Heart left ventricle (tissue), 16 donors: ENCODE data around the gene PRKAG2. TPM values are rescaled to one million over a fixed set of nuclear protein-coding genes. Genes with fewer than 3 reads are reported as not detected.

Experiments
- ATAC-seq, 4 donors: fragments of 200-7000 bp; cut with Tn5 transposase; one replicate each; pipeline ENCODE4 v1.9.1; 2020 to 2022; ENCODE audit warnings: moderate library complexity in 4 of 4, mild to moderate bottlenecking in 3 of 4, moderate number of reproducible peaks in 1 of 4
- DNase-seq, 5 donors: peaks; one replicate each; pipeline ENCODE4 v3.0.0-alpha.2; 2020
- H3K27ac ChIP-seq, 12 donors: fragments of 200-600 bp; sonication (generic) in 4 of 12; one replicate each; pipeline versions ENCODE4 v1.5.0 to v1.8.0; 2016 to 2022; ENCODE audit warnings: mild to moderate bottlenecking in 2 of 12
- H3K27me3 ChIP-seq, 9 donors: fragments of 200-600 bp; sonication (generic) in 2 of 9; one replicate each; pipeline versions ENCODE4 v1.5.1 to v1.8.0; 2016 to 2022; ENCODE audit warnings: mild to moderate bottlenecking in 3 of 9
- H3K36me3 ChIP-seq, 9 donors: fragments of 200-600 bp; sonication (generic) in 2 of 9; one replicate each; pipeline versions ENCODE4 v1.5.0 to v1.8.0; 2018 to 2022; ENCODE audit warnings: mild to moderate bottlenecking in 2 of 9
- H3K4me1 ChIP-seq, 12 donors: fragments of 200-600 bp; sonication (generic) in 4 of 12; one replicate each; pipeline versions ENCODE4 v1.5.0 to v1.8.0; 2016 to 2022; ENCODE audit warnings: mild to moderate bottlenecking in 3 of 12
- H3K4me3 ChIP-seq, 12 donors: fragments of 200-600 bp; sonication (generic) in 4 of 12; one replicate each; pipeline versions ENCODE4 v1.5.0 to v1.8.0; 2017 to 2022; ENCODE audit warnings: mild to moderate bottlenecking in 9 of 12, moderate library complexity in 4 of 12
- H3K9me3 ChIP-seq, 12 donors: fragments of 200-600 bp; sonication (generic) in 4 of 12; one replicate each; pipeline versions ENCODE4 v1.5.0 to v1.8.0; 2016 to 2022; ENCODE audit warnings: mild to moderate bottlenecking in 1 of 12
- POLR2A ChIP-seq, 2 donors: fragments of 450-650 bp; IDR thresholded peaks; one replicate each; pipeline ENCODE4 v1.6.1; 2017; ENCODE audit warnings: antibody characterized with exemption in 2 of 2, mild to moderate bottlenecking in 2 of 2, moderate library complexity in 2 of 2
- WGBS, 4 donors: extraction: QIAGEN DNeasy Blood & Tissue Kit in 2 of 4; methylation state at CpG; one replicate each; pipeline versions ENCODE4 v1.1.5 to v1.1.7; 2013 to 2018; 5-methylcytosine and 5-hydroxymethylcytosine counted together
- intact Hi-C, 10 donors: fragments of 100-400 bp; cut with DNase I; formaldehyde crosslinking; loops; one replicate each; pipeline versions ENCODE4 v1.11.1 to v1.14.2; 2022
- polyA plus RNA-seq, 2 donors: library from polyadenylated mRNA; stranded (reverse); fragments of 200-250 nt; gene quantifications; one replicate each; pipeline ENCODE4 v1.2.3, GENCODE V29; 2013
- total RNA-seq, 9 donors: library from RNA; depleted of rRNA in 2 of 9; stranded (reverse); fragments of >200 nt in 2 of 9; fragmentation: NEBNext Ultra II Directional in 3 of 9; extraction: Animal tissue kit (Norgen Biotek cat#: 25700) in 3 of 9; gene quantifications; one replicate each; pipeline versions ENCODE4 v1.1.0 to v1.2.4, GENCODE V29; 2016 to 2023
- TF ChIP-seq, protein P1 (sequence below), 12 donors: fragments of 200-600 bp; sonication (generic) in 4 of 12; IDR thresholded peaks; one replicate each; pipeline versions ENCODE4 v1.5.0 to v1.8.0; 2018 to 2022; ENCODE audit warnings: antibody characterized with exemption in 12 of 12, mild to moderate bottlenecking in 5 of 12
- donor health status: ischemic (EF 13 %, LVEDD 7.1; RV severe dilation, severe dysfunction).
- donor health status: healthy with polysubstance abuse.
- donor health status: DM: no; HTN: yes; CAD: no.
- donor health status: DM: no; HTN: no; CAD: no.
- donor health status: ischemic (EF 25% LVEDD 6.9; RV normal size, moderate dysfunction).
- donor health status: ischemic (EF 25% LVEDD 5.7; RV mildly dilated, moderate dysfunction).
- donor health status: healthy.
- donor health status: DM: yes; HTN: yes; CAD: no.
- donor health status: ischemic (EF 35%, LVEDD 5.7; RV mildly dilated, moderate dysfunction).
- donor health status: nonischemic (EF 11% LVEDD 7.7; RV severe dilation, severe dysfunction).
- donor health status: DM: yes; HTN: yes; CAD: no.
- donor health status: PGD.
- donor health status: ischemic (EF 29% LVEDD 5.4; RV normal size, mild dysfunction).
- donor health status: nonischemic (EF 23%, LVEDD 6.1; RV moderate dilation, normal function).

Gene PRKAG2
- total and polyA plus RNA-seq, 11 donors, result 50.2 to 179 (median 108) TPM

DNA sequence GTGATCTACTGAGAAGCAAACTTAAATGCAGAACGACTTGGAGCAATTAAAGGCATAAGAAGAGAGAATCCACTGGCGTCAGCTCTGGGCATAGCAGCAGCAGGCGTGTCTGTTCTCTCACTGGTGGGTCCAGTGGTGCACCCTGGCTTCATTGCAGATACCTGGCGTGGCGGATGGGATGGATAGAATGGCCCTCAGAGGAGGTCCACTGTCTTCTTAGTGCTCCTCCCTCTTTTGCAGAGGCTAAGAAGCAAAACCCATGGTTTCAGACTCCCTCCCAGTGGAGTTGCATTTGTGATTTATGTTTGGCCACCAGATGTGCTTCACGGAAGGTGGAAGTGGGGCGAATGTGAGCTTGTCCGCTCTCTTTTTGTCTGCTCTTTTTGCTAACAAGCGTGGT is 28.4 kb upstream of the PRKAG2 start:
- H3K36me3 ChIP-seq, result no peaks in the 10 kb centered on the region
- H3K27ac ChIP-seq, result no peak overlapping the region
- WGBS, 4 donors, result 72 to 88% (median 81%) methylated on average over 9 of the region's 9 CpGs
- ATAC-seq (no peak), DNase-seq (no peak)
- peaks cover 0 to 8% (median 0%) of the 10 kb centered on the region in 9 donors for H3K27me3 ChIP-seq
- H3K9me3 ChIP-seq, result peaks cover 0 to 9% (median 0%) of the 10 kb centered on the region in 12 donors
- H3K4me3 ChIP-seq, result no peak overlapping the region
- H3K4me1 ChIP-seq, result no peaks in the 10 kb centered on the region
- TF ChIP-seq POLR2A (IDR thresholded peaks at IDR 0.05), result no peak
- TF ChIP-seq, protein P1, sequence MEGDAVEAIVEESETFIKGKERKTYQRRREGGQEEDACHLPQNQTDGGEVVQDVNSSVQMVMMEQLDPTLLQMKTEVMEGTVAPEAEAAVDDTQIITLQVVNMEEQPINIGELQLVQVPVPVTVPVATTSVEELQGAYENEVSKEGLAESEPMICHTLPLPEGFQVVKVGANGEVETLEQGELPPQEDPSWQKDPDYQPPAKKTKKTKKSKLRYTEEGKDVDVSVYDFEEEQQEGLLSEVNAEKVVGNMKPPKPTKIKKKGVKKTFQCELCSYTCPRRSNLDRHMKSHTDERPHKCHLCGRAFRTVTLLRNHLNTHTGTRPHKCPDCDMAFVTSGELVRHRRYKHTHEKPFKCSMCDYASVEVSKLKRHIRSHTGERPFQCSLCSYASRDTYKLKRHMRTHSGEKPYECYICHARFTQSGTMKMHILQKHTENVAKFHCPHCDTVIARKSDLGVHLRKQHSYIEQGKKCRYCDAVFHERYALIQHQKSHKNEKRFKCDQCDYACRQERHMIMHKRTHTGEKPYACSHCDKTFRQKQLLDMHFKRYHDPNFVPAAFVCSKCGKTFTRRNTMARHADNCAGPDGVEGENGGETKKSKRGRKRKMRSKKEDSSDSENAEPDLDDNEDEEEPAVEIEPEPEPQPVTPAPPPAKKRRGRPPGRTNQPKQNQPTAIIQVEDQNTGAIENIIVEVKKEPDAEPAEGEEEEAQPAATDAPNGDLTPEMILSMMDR (IDR thresholded peaks at IDR 0.05), result no peak
- intact Hi-C loops, result no loop called here

DNA sequence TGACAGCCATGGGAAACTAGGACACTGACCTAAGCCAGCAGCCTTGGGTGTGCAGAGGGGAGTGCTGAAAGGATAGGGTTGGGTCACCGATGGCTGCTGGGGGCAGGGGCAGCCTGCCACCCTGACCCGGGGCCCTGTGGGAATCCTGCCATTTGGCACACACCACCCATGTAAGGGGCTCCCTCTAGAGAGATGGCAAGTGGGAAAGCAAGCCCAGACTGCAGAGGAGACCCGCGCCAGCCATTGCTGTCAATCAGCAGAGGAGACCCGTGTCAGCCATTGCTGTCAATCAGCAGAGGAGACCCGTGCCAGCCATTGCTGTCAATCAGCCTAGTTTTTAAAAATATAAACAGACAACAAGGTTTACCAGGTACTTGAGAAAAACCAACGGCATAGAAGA is 27.4 kb upstream of the PRKAG2 start:
- WGBS, 4 donors, result 82 to 88% (median 87%) methylated on average over 6 to 7 of the region's 7 CpGs
- ATAC-seq (no peak), DNase-seq (no peak)
- Histone ChIP-seq H3K9me3 (peaks cover 0 to 9% (median 0%) of the 10 kb centered on the region in 12 donors), H3K4me1 (no peaks in the 10 kb centered on the region), H3K36me3 (no peaks in the 10 kb centered on the region), H3K27me3 (peaks cover 0 to 18% (median 0%) of the 10 kb centered on the region in 9 donors), H3K27ac (no peak overlapping the region), H3K4me3 (no peak overlapping the region)
- TF ChIP-seq, protein P1 (IDR thresholded peaks at IDR 0.05), result no peak
- no peak for TF ChIP-seq POLR2A (IDR thresholded peaks at IDR 0.05)
- intact Hi-C loops, result no loop called here

DNA sequence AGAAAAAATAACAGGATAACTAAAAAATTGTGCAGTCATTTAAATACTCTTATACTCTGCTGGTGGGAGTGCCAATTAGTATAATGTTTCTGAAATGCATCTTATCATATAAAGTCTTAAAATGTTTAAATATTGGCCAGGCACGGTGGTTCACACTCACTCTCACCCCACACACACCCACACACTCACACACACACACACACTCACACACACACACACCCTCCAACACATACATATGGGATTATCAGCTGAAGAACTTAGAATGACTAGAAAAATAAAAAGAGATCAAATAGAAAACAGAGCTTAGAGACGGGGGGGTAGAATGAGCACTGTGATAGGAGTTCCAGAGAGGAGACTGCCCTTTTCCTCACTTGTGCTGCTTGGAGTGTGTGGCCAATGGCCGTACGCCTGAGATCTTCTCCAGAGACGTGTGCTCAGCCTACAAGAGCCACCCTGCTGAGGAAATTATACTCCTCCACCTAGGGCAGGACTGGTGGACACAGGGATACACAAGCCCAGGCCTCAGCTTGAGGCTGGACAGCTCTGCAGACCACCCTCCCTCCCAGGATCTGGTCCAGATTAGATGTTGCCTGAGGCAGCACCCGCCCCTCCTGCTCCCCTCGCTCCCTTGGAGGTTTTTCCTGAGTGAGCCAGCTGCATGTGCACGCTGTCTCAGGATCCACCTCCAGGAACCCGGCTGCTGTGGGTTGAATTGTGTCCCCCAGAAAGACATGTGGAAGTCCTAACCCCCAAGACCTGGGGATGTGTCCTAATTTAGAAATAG is 26.5 kb upstream of the PRKAG2 start:
- H3K27me3 ChIP-seq, result peaks cover 0 to 18% (median 0%) of the 10 kb centered on the region in 9 donors
- TF ChIP-seq, protein P1 (IDR thresholded peaks at IDR 0.05), result no peak
- no peak for TF ChIP-seq POLR2A (IDR thresholded peaks at IDR 0.05)

DNA sequence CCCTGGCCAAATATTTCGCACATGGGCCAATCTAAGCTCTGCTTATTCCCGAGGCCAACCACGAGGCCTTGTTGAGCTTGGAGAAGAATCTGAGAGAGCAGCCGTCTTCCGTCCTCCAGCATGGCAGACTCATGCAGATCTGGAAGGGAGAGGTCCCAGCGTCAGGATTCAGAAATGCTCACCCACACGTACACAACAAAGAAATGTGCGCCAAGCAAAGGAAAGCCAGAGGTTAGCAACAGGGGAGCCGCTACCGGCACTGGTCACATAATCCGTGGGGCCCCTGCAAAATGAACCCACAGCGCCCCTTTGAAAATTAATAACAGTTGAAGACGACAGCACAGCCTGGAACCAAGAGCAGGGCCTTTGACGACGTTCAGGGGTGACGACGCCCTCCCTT is 25.4 kb upstream of the PRKAG2 start:
- intact Hi-C loops, result no loop called here
- H3K36me3 ChIP-seq, result no peaks in the 10 kb centered on the region
- peaks cover 0 to 18% (median 0%) of the 10 kb centered on the region in 9 donors for H3K27me3 ChIP-seq
- no peaks in the 10 kb centered on the region for H3K4me1 ChIP-seq
- no peak for ATAC-seq
- TF ChIP-seq, protein P1 (IDR thresholded peaks at IDR 0.05), result no peak
- TF ChIP-seq POLR2A (IDR thresholded peaks at IDR 0.05), result no peak
- H3K4me3 ChIP-seq, result no peak overlapping the region
- peaks cover 0 to 9% (median 0%) of the 10 kb centered on the region in 12 donors for H3K9me3 ChIP-seq
- WGBS, 4 donors, result 74 to 79% (median 75%) methylated on average over 17 of the region's 17 CpGs
- DNase-seq, result no peak
- H3K27ac ChIP-seq, result no peak overlapping the region

More for the DNA sequence above, 26.5 kb upstream of the PRKAG2 start:
- 70 to 77% (median 74%) methylated on average over 9 of the region's 9 CpGs for WGBS, 4 donors
- Histone ChIP-seq H3K4me1 (no peaks in the 10 kb centered on the region), H3K27ac (no peak overlapping the region), H3K4me3 (no peak overlapping the region), H3K9me3 (peaks cover 0 to 9% (median 0%) of the 10 kb centered on the region in 12 donors), H3K36me3 (no peaks in the 10 kb centered on the region)
- ATAC-seq (no peak), DNase-seq (no peak)
- intact Hi-C loops, result no loop called here
